H1 (cell line): ENCODE measurements around the gene CNOT6. TPM values are rescaled to one million over a fixed set of nuclear protein-coding genes. Genes with fewer than 3 reads are reported as not detected.

Experiments used
- CTCF ChIA-PET: fragments of 300-600 bp; sonication (Branson Sonifier 250); formaldehyde crosslinking; loops from one replicate; lab custom pipeline; 2021; ENCODE audit not compliant: partially characterized antibody; lab: Charles Lee
- POLR2A ChIA-PET: fragments of 300-600 bp; sonication (Branson Sonifier 250); formaldehyde crosslinking; loops from one replicate; lab custom pipeline; 2021; ENCODE audit warnings: inconsistent platforms; ENCODE audit not compliant: partially characterized antibody; lab: Charles Lee
- DNase-seq, 2 experiments: peaks; one replicate each; pipeline versions ENCODE4 v3.0.0 to v3.0.0-alpha.2; 2010 to 2022; ENCODE audit warnings: low spot score in 2 of 2, low read depth in 1 of 2, mixed read lengths in 1 of 2
- FAIRE-seq: peaks from 2 replicates; lab custom pipeline; 2011; peaks lifted over from hg19 to GRCh38; lab: Jason Lieb, UNC
- H2AFZ ChIP-seq: 2 replicates; pipeline ENCODE4 v1.8.1; 2012; ENCODE audit warnings: low read length, inconsistent platforms
- H2AK5ac ChIP-seq: 2 replicates; pipeline ENCODE4 v1.6.1; 2013; ENCODE audit warnings: low read depth, low read length
- H2BK120ac ChIP-seq: replicated peaks from 2 replicates; pipeline ENCODE3; 2013; ENCODE audit warnings: low read depth, low read length, inconsistent platforms
- H2BK12ac ChIP-seq: 2 replicates; pipeline ENCODE4 v1.6.1; 2013; ENCODE audit warnings: low read depth, low read length
- H2BK15ac ChIP-seq: 2 replicates; pipeline ENCODE4 v1.6.1; 2013; ENCODE audit warnings: low read length
- H2BK20ac ChIP-seq: 2 replicates; pipeline ENCODE4 v1.6.1; 2013; ENCODE audit warnings: low read length
- H2BK5ac ChIP-seq: 2 replicates; pipeline ENCODE4 v1.6.1; 2013; ENCODE audit warnings: low read depth, low read length
- H3K14ac ChIP-seq: 2 replicates; pipeline ENCODE4 v1.6.1; 2013; ENCODE audit warnings: inconsistent platforms; ENCODE audit not compliant: insufficient read length
- H3K18ac ChIP-seq: 2 replicates; pipeline ENCODE4 v1.6.1; 2013; ENCODE audit warnings: low read length; ENCODE audit errors: extremely low read depth
- H3K23ac ChIP-seq: 2 replicates; pipeline ENCODE4 v1.6.1; 2013; ENCODE audit warnings: inconsistent platforms; ENCODE audit not compliant: insufficient read length
- H3K23me2 ChIP-seq: 2 replicates; pipeline ENCODE4 v1.6.1; 2013; ENCODE audit warnings: low read depth, low read length
- H3K27ac ChIP-seq: 2 replicates; pipeline ENCODE4 v1.6.1; 2011; ENCODE audit warnings: low read depth, low read length, inconsistent platforms
- H3K27me3 ChIP-seq, 4 experiments: replicated peaks in 1 of 4; 1 replicate in 1 of 4; 2 replicates in 3 of 4; pipeline versions ENCODE4 v1.6.1 to v1.8.1; 2011 to 2013; ENCODE audit warnings: low read length in 3 of 4, mild to moderate bottlenecking in 3 of 4, inconsistent platforms in 2 of 4, mixed read lengths in 2 of 4, moderate library complexity in 1 of 4; ENCODE audit not compliant: control insufficient read depth in 3 of 4, insufficient read depth in 3 of 4; ENCODE audit errors: extremely low read depth in 1 of 4
- H3K36me3 ChIP-seq, 4 experiments: 2 replicates each; pipeline versions ENCODE4 v1.6.1 to v1.8.1; 2011 to 2013; ENCODE audit warnings: mild to moderate bottlenecking in 4 of 4, low read length in 3 of 4, moderate library complexity in 2 of 4, control low read depth in 1 of 4, inconsistent platforms in 1 of 4; ENCODE audit not compliant: insufficient read depth in 4 of 4, control insufficient read depth in 2 of 4
- H3K4ac ChIP-seq: replicated peaks from 2 replicates; pipeline ENCODE3; 2013; ENCODE audit warnings: low read length, low read depth, mixed read lengths, inconsistent platforms; ENCODE audit not compliant: insufficient read length
- H3K4me1 ChIP-seq, 4 experiments: replicated peaks in 1 of 4; 1 replicate in 1 of 4; 2 replicates in 3 of 4; pipeline versions ENCODE4 v1.6.1 to v1.8.1; 2011 to 2013; ENCODE audit warnings: low read length in 3 of 4, inconsistent platforms in 2 of 4, mixed read lengths in 1 of 4; ENCODE audit not compliant: insufficient read depth in 4 of 4, control insufficient read depth in 3 of 4
- H3K4me2 ChIP-seq, 2 experiments: 2 replicates each; pipeline versions ENCODE4 v1.6.1 to v1.8.1; 2011 to 2013; ENCODE audit warnings: low read depth in 2 of 2, low read length in 2 of 2, control low read depth in 1 of 2, inconsistent platforms in 1 of 2, mild to moderate bottlenecking in 1 of 2; ENCODE audit not compliant: insufficient read depth in 1 of 2
- H3K4me3 ChIP-seq, 4 experiments: fragments of 200-600, 300-600 bp in 1 of 4; sonication (generic), shearing (Covaris generic), sonication (Bioruptor Twin) in 1 of 4; 2 replicates each; pipeline versions ENCODE4 v1.5.1 to v1.8.1; 2011 to 2016; ENCODE audit warnings: low read length in 4 of 4, low read depth in 3 of 4, control low read depth in 2 of 4, inconsistent platforms in 2 of 4, mild to moderate bottlenecking in 2 of 4, mixed read lengths in 1 of 4, moderate library complexity in 1 of 4; ENCODE audit not compliant: insufficient read depth in 2 of 4; ENCODE audit errors: extremely low read depth in 1 of 4
- H3K56ac ChIP-seq: replicated peaks from 2 replicates; pipeline ENCODE3; 2013; ENCODE audit warnings: low read depth, mild to moderate bottlenecking, mixed read lengths, low read length, inconsistent platforms; ENCODE audit not compliant: insufficient read length
- H3K79me1 ChIP-seq: 2 replicates; pipeline ENCODE4 v1.6.1; 2013; ENCODE audit warnings: low read depth, low read length, control low read depth
- H3K79me2 ChIP-seq, 2 experiments: 2 replicates each; pipeline versions ENCODE4 v1.6.1 to v1.8.1; 2012 to 2013; ENCODE audit warnings: low read length in 2 of 2, mild to moderate bottlenecking in 2 of 2, inconsistent platforms in 1 of 2; ENCODE audit not compliant: insufficient read depth in 2 of 2, control insufficient read depth in 1 of 2
- H3K9ac ChIP-seq, 4 experiments: replicated peaks in 1 of 4; 1 replicate in 1 of 4; 2 replicates in 3 of 4; pipeline versions ENCODE4 v1.6.1 to v1.8.1; 2011 to 2013; ENCODE audit warnings: low read depth in 3 of 4, low read length in 3 of 4, control low read depth in 2 of 4, mild to moderate bottlenecking in 2 of 4, moderate library complexity in 2 of 4, inconsistent platforms in 1 of 4; ENCODE audit errors: extremely low read depth in 1 of 4
- H3K9me3 ChIP-seq, 2 experiments: 2 replicates each; pipeline versions ENCODE4 v1.6.1 to v1.8.1; 2012 to 2013; ENCODE audit warnings: mild to moderate bottlenecking in 2 of 2, moderate library complexity in 2 of 2, control low read depth in 1 of 2, inconsistent platforms in 1 of 2, low read depth in 1 of 2, low read length in 1 of 2, mixed read lengths in 1 of 2; ENCODE audit not compliant: insufficient read depth in 2 of 2
- H4K20me1 ChIP-seq, 2 experiments: replicated peaks in 1 of 2; 2 replicates each; pipeline versions ENCODE3 to v1.8.1; 2011 to 2013; ENCODE audit warnings: inconsistent platforms in 2 of 2, low read length in 2 of 2, mild to moderate bottlenecking in 1 of 2; ENCODE audit not compliant: insufficient read depth in 2 of 2, control insufficient read depth in 1 of 2
- H4K5ac ChIP-seq: 2 replicates; pipeline ENCODE4 v1.6.1; 2013; ENCODE audit warnings: low read length, low read depth, mixed read lengths, inconsistent platforms; ENCODE audit not compliant: insufficient read length
- H4K8ac ChIP-seq: 2 replicates; pipeline ENCODE4 v1.8.0; 2013; ENCODE audit warnings: mild to moderate bottlenecking, moderate library complexity, low read length, inconsistent platforms; ENCODE audit not compliant: insufficient read depth; ENCODE audit errors: extremely low read depth
- H4K91ac ChIP-seq: replicated peaks from 2 replicates; pipeline ENCODE3; 2013; ENCODE audit warnings: low read length, mixed read lengths, inconsistent platforms; ENCODE audit not compliant: insufficient read length
- CBX5 ChIP-seq: fragments of 300-800, 300-1000 bp; sonication (generic); IDR thresholded peaks from 2 replicates; pipeline ENCODE4 v1.7.1; 2016; ENCODE audit warnings: antibody characterized with exemption, low read length, low read depth
- EP300 ChIP-seq, 2 experiments: IDR thresholded peaks; 1 replicate in 1 of 2; 2 replicates in 1 of 2; pipeline ENCODE4 v1.6.1; 2011 to 2012; ENCODE audit warnings: low read depth in 2 of 2, low read length in 2 of 2, mild to moderate bottlenecking in 2 of 2, borderline replicate concordance in 1 of 2, inconsistent platforms in 1 of 2, moderate library complexity in 1 of 2
- FOSL1 ChIP-seq: IDR thresholded peaks from 2 replicates; pipeline ENCODE4 v1.6.1; 2011; ENCODE audit warnings: mild to moderate bottlenecking, low read depth, low read length, moderate library complexity; ENCODE audit not compliant: insufficient read depth
- KDM4A ChIP-seq: IDR thresholded peaks from one replicate; pipeline ENCODE4 v1.7.1; 2012; ENCODE audit warnings: low read depth, mild to moderate bottlenecking, moderate library complexity, low read length, inconsistent platforms; ENCODE audit not compliant: severe bottlenecking
- POU5F1 ChIP-seq: IDR thresholded peaks from 2 replicates; pipeline ENCODE4 v1.6.1; 2011; ENCODE audit warnings: low read depth, mild to moderate bottlenecking, low read length, moderate library complexity
- RAD21 ChIP-seq, 2 experiments: IDR thresholded peaks in 1 of 2; conservative IDR thresholded peaks in 1 of 2; 2 replicates each; pipeline ENCODE4 v1.6.1; 2011; ENCODE audit warnings: low read depth in 2 of 2, low read length in 2 of 2, improper control_type of control experiment in 1 of 2, inconsistent platforms in 1 of 2, mild to moderate bottlenecking in 1 of 2, moderate library complexity in 1 of 2
- RXRA ChIP-seq: IDR thresholded peaks from 2 replicates; pipeline ENCODE4 v1.6.1; 2011; ENCODE audit warnings: low read depth, mild to moderate bottlenecking, low read length, moderate library complexity; ENCODE audit not compliant: insufficient read depth
- SRF ChIP-seq: IDR thresholded peaks from 2 replicates; pipeline ENCODE4 v1.6.1; 2011; ENCODE audit warnings: mild to moderate bottlenecking, low read depth, low read length, moderate library complexity
- TCF12 ChIP-seq: IDR thresholded peaks from 2 replicates; pipeline ENCODE4 v1.6.1; 2011; ENCODE audit warnings: low read depth, mild to moderate bottlenecking, low read length
- ZNF274 ChIP-seq: IDR thresholded peaks from 2 replicates; pipeline ENCODE4 v1.7.0; 2012; ENCODE audit warnings: low read length, borderline replicate concordance; ENCODE audit errors: extremely low read depth
- WGBS, 2 experiments: shearing (Covaris generic) in 1 of 2; methylation state at CpG; one replicate each; pipeline versions ENCODE4 v1.1.6 to v1.1.7; 2013 to 2015; ENCODE audit warnings: low lambda C conversion rate in 2 of 2, mixed read lengths in 2 of 2, inconsistent platforms in 1 of 2, low coverage in 1 of 2, missing lambda C conversion rate in 1 of 2; ENCODE audit not compliant: insufficient replicate concordance in 2 of 2, insufficient coverage in 1 of 2, insufficient read length in 1 of 2; ENCODE audit errors: extremely low coverage in 1 of 2, missing lambda C conversion rate in 1 of 2; 5-methylcytosine and 5-hydroxymethylcytosine counted together
- polyA plus RNA-seq, 7 experiments: library from polyadenylated mRNA; depleted of rRNA in 3 of 7; stranded (reverse) in 5 of 7; unstranded in 2 of 7; fragments of >200 nt in 5 of 7; fragments of 200-250 nt in 2 of 7; gene quantifications; 1 replicate in 5 of 7; 2 replicates in 1 of 7; 4 replicates in 1 of 7; pipeline versions ENCODE4 v1.2.1 to v1.2.3, GENCODE V29; 2011 to 2013; ENCODE audit warnings: missing spikeins in 2 of 7, mixed read lengths in 2 of 7
- total RNA-seq: library from RNA; stranded (reverse); fragmentation: NEBNext Ultra II Directional; extraction: Animal tissue kit (Norgen Biotek cat#: 25700); gene quantifications from 2 replicates; pipeline ENCODE4 v1.2.1, GENCODE V29; 2021
- TF ChIP-seq, protein P1 (sequence below): IDR thresholded peaks from 2 replicates; pipeline ENCODE4 v1.6.1; 2011; ENCODE audit warnings: low read depth, mild to moderate bottlenecking, low read length; ENCODE audit not compliant: insufficient read depth

Gene CNOT6
- total and polyA plus RNA-seq, 2 of the 8 experiments (the other 6 are each of a cell fraction or from before 2014, with no cell fraction given): 10.7 to 45.4 TPM

DNA sequence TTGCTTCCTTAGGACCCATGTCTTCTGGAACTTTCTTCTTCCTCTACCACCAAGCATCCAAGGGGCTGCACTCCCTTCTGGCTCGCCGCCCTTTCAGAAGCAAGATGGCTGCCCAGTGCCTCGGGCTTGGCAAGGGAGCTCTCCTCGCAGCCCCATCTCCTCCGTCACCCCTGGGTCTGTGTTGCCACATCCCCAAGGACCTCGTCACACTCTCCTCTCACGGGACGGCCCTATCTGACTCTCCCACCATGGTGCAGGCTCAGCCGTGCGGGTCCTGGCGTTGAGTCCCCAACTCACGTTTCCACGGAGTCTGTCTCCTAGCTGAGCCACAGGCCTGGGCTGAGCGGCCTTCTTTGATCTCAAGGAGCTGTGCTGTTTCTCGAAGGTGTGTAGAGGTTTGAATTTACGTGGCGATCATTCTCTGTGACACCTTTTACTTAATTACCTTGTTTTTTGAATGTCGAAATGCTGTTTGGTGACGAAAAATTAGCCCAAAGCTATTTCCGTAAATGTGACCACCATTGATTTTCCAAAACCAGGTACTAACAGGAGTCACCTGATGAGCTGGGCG lies 112.1 kb downstream of the CNOT6 start:
- ChIA-PET POLR2A (interaction anchor here (0.6 to 1.4 kb wide), 2 partner anchors 13 to 27 kb away, joined by 3 read pairs; no protein-coding TSS in a partner anchor), CTCF (interaction anchor here (0.6 to 7.4 kb wide), 47 partner anchors 7 to 554 kb away, joined by 3 to 52 read pairs (median 3); partner anchors contain the start of genes CNOT6 and SCGB3A1)
- no peak overlapping the region for H3K4me3 ChIP-seq
- H4K91ac ChIP-seq: no peak overlapping the region
- H2BK120ac ChIP-seq: no peak overlapping the region
- no peaks in the 10 kb centered on the region for H3K27me3 ChIP-seq
- peaks cover 0 to 1% of the 10 kb centered on the region in 2 experiments for H4K20me1 ChIP-seq
- H3K23ac ChIP-seq: no peak overlapping the region
- no peak overlapping the region for H3K4me2 ChIP-seq
- no peaks in the 10 kb centered on the region for H3K9me3 ChIP-seq
- H2BK5ac ChIP-seq: peak overlapping the region; percentile 66; the same call in 1 of the 2 replicates
- no peak overlapping the region for H3K4ac ChIP-seq
- H3K9ac ChIP-seq: no peak overlapping the region
- no peak overlapping the region for H2BK12ac ChIP-seq
- no peak overlapping the region for H2BK20ac ChIP-seq
- 88% methylated on average over 21 of the region's 21 CpGs; no CpG with 5 or more reads in 1 of the 2 experiments for WGBS, 2 experiments
- no peak for FAIRE-seq
- H3K27ac ChIP-seq: no peak overlapping the region
- H3K36me3 ChIP-seq: no peaks in the 10 kb centered on the region
- no peak overlapping the region for H4K5ac ChIP-seq
- no peak for DNase-seq
- H2AK5ac ChIP-seq: no peak overlapping the region
- H3K4me1 ChIP-seq: no peaks in the 10 kb centered on the region; a peak in 1 of 7 replicates
- no peak overlapping the region for H3K14ac ChIP-seq
- H3K79me2 ChIP-seq: no peaks in the 10 kb centered on the region
- H3K56ac ChIP-seq: no peak overlapping the region
- no peaks in the 10 kb centered on the region for H3K79me1 ChIP-seq
- H4K8ac ChIP-seq: peak overlapping the region; percentile 53; the same call in 1 of the 2 replicates
- H2BK15ac ChIP-seq: no peak overlapping the region
- H3K23me2 ChIP-seq: no peaks in the 10 kb centered on the region
- no peak overlapping the region for H2AFZ ChIP-seq
- H3K18ac ChIP-seq: no peak overlapping the region
- TF ChIP-seq POU5F1: no peak
- no peak for TF ChIP-seq FOSL1
- no peak for TF ChIP-seq KDM4A
- TF ChIP-seq CBX5: no peak
- no peak for TF ChIP-seq SRF
- TF ChIP-seq ZNF274: no peak
- TF ChIP-seq EP300 (IDR thresholded peaks at IDR 0.05; ENCODE audit: borderline replicate concordance in 1 of 2, low read depth in 2 of 2, low read length in 2 of 2): no peak
- TF ChIP-seq RXRA: no peak
- TF ChIP-seq RAD21 (IDR thresholded peaks at IDR 0.05 in 1 of 2, conservative IDR thresholded peaks at IDR 0.05 in 1 of 2; ENCODE audit: low read depth in 2 of 2, low read length in 2 of 2): no peak
- no peak for TF ChIP-seq TCF12
- TF ChIP-seq, protein P1, sequence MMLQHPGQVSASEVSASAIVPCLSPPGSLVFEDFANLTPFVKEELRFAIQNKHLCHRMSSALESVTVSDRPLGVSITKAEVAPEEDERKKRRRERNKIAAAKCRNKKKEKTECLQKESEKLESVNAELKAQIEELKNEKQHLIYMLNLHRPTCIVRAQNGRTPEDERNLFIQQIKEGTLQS: no peak
